ENCODE results near the gene RAD23A. TPM values are rescaled to one million over a fixed set of nuclear protein-coding genes. Genes with fewer than 3 reads are reported as not detected.

RAD23A gene
- 91.8 TPM for polyA plus RNA-seq
- long read RNA-seq, donor 1, transcript RAD23A-201 (9 exons, 1,736 nt): minor isoform, 7 of 30 reads
- long read RNA-seq, donor 1, transcript RAD23A-203 (9 exons, 1,746 nt): major isoform, 16 of 30 reads
- long read RNA-seq, donor 1, transcript RAD23A-207 (2 exons, 545 nt): minor isoform, 6 of 30 reads
- long read RNA-seq, donor 1, partial matches to known transcripts: 0 of 30 reads
- long read RNA-seq, donor 1, other reads (novel, unspliced or antisense): 0 of 30 reads
- long read RNA-seq, donor 2, transcript RAD23A-207 (2 exons, 545 nt): minor isoform, 22 of 77 reads
- long read RNA-seq, donor 2, transcript RAD23A-201 (9 exons, 1,736 nt): major isoform, 25 of 77 reads
- long read RNA-seq, donor 2, transcript RAD23A-203 (9 exons, 1,746 nt): minor isoform, 19 of 77 reads
- long read RNA-seq, donor 2, partial matches to known transcripts: 11 of 77 reads
- long read RNA-seq, donor 2, other reads (novel, unspliced or antisense): 0 of 77 reads
- long read RNA-seq, donor 3: 0 reads
- long read RNA-seq, donor 4, partial matches to known transcripts: 0 of 5 reads
- long read RNA-seq, donor 4, other reads (novel, unspliced or antisense): 0 of 5 reads
- long read RNA-seq, donor 5, transcript RAD23A-201 (9 exons, 1,736 nt): minor isoform, 15 of 37 reads
- long read RNA-seq, donor 5, transcript RAD23A-207 (2 exons, 545 nt): minor isoform, 5 of 37 reads
- long read RNA-seq, donor 5, transcript RAD23A-203 (9 exons, 1,746 nt): major isoform, 16 of 37 reads
- long read RNA-seq, donor 5, partial matches to known transcripts: 0 of 37 reads
- long read RNA-seq, donor 5, other reads (novel, unspliced or antisense): 0 of 37 reads
- long read RNA-seq, donor 6, transcript RAD23A-201 (9 exons, 1,736 nt): minor isoform, 12 of 89 reads
- long read RNA-seq, donor 6, transcript RAD23A-203 (9 exons, 1,746 nt): minor isoform, 22 of 89 reads
- long read RNA-seq, donor 6, transcript RAD23A-207 (2 exons, 545 nt): major isoform, 27 of 89 reads
- long read RNA-seq, donor 6, partial matches to known transcripts: 28 of 89 reads
- long read RNA-seq, donor 6, other reads (novel, unspliced or antisense): 0 of 89 reads
- long read RNA-seq, donor 7, transcript RAD23A-207 (2 exons, 545 nt): minor isoform, 9 of 155 reads
- long read RNA-seq, donor 7, transcript RAD23A-201 (9 exons, 1,736 nt): minor isoform, 9 of 155 reads
- long read RNA-seq, donor 7, transcript RAD23A-203 (9 exons, 1,746 nt): major isoform, 11 of 155 reads
- long read RNA-seq, donor 7, partial matches to known transcripts: 23 of 155 reads
- long read RNA-seq, donor 7, other reads (novel, unspliced or antisense): 103 of 155 reads
- long read RNA-seq, donor 8, transcript RAD23A-203 (9 exons, 1,746 nt): minor isoform, 29 of 85 reads
- long read RNA-seq, donor 8, transcript RAD23A-201 (9 exons, 1,736 nt): major isoform, 30 of 85 reads
- long read RNA-seq, donor 8, transcript RAD23A-207 (2 exons, 545 nt): minor isoform, 16 of 85 reads
- long read RNA-seq, donor 8, partial matches to known transcripts: 10 of 85 reads
- long read RNA-seq, donor 8, other reads (novel, unspliced or antisense): 0 of 85 reads
- long read RNA-seq, donor 9, transcript RAD23A-201 (9 exons, 1,736 nt): minor isoform, 11 of 45 reads
- long read RNA-seq, donor 9, transcript RAD23A-203 (9 exons, 1,746 nt): minor isoform, 15 of 45 reads
- long read RNA-seq, donor 9, transcript RAD23A-207 (2 exons, 545 nt): major isoform, 19 of 45 reads
- long read RNA-seq, donor 9, partial matches to known transcripts: 0 of 45 reads
- long read RNA-seq, donor 9, other reads (novel, unspliced or antisense): 0 of 45 reads
- long read RNA-seq, donor 10, transcript RAD23A-201 (9 exons, 1,736 nt): major isoform, 25 of 64 reads
- long read RNA-seq, donor 10, transcript RAD23A-207 (2 exons, 545 nt): minor isoform, 20 of 64 reads
- long read RNA-seq, donor 10, transcript RAD23A-203 (9 exons, 1,746 nt): minor isoform, 12 of 64 reads
- long read RNA-seq, donor 10, partial matches to known transcripts: 5 of 64 reads
- long read RNA-seq, donor 10, other reads (novel, unspliced or antisense): 0 of 64 reads
- long read RNA-seq, donor 11, transcript RAD23A-201 (9 exons, 1,736 nt): minor isoform, 8 of 49 reads
- long read RNA-seq, donor 11, transcript RAD23A-203 (9 exons, 1,746 nt): minor isoform, 8 of 49 reads
- long read RNA-seq, donor 11, transcript RAD23A-207 (2 exons, 545 nt): major isoform, 11 of 49 reads
- long read RNA-seq, donor 11, partial matches to known transcripts: 22 of 49 reads
- long read RNA-seq, donor 11, other reads (novel, unspliced or antisense): 0 of 49 reads

DNA sequence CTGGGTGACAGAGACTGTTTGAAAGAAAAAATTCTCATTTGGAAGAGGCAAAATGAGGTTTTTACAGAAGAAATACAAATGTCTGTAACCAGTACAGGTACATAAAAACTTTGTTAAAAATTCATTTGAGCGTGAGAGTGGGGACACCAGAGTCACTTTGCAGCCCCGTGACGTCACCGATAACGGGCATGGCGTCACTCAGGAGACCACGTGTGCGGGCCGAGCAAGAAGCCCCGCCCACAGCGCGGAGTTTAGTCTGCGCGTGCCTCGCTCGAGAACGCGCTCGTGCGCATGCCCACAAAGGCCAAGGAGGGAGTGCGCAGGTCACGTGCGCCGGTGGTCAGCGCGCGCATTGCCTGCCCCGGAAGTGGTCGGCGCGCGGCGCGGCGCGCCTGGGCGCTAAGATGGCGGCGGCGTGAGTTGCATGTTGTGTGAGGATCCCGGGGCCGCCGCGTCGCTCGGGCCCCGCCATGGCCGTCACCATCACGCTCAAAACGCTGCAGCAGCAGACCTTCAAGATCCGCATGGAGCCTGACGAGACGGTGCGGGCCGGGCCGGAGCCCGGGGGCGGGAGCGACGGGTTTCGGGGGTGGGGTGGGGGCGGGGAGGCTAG, at the start of gene RAD23A:
TSS of gene RAD23A (plus strand) at position 384 of the 613 bp plus-strand sequence. CDS start at position 471, 87 bp downstream.
- H3K36me3 ChIP-seq (ENCODE audit: control insufficient read depth, insufficient read depth, low read length): peaks cover 79% of the 10 kb centered on the region
- no peaks in the 10 kb centered on the region for H3K27me3 ChIP-seq (ENCODE audit: control insufficient read depth, insufficient read depth, low read length)
- H3K9me3 ChIP-seq (ENCODE audit: control insufficient read depth, low read depth, low read length): peaks cover 9% of the 10 kb centered on the region
- H3K27ac ChIP-seq (ENCODE audit: low read length): peak within 1 kb of the TSS; percentile 92
- DNase-seq: peak; percentile 98 to 99
- no CpG with 5 or more reads among the region's 62 CpGs for WGBS (ENCODE audit: insufficient coverage, low lambda C conversion rate)
- H3K4me1 ChIP-seq (ENCODE audit: control insufficient read depth, insufficient read depth, low read length): peaks cover 25% of the 10 kb centered on the region
- peak within 1 kb of the TSS; percentile 67 for H3K4me3 ChIP-seq (ENCODE audit: low read length)

DNA sequence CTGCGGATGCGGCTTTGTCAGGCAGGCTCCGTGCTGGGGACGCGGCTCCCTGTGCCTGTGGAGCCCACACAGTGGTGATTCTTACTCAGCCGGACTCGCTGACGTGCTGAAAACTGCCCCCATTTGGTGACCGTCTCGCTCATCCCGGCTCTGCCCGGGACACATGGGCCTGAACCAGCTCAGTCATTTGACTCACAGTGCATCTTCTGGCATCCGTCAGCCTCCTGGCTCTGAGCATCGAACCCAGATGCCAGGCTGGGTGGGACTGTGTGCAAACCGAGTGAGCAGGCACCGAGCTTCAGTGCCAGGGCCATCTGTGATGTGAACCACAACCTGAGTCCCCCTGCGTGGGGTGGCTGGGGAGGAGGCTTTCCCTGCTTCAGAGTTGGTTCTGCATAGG, 49.2 kb upstream of the RAD23A start:
- Histone ChIP-seq H3K27me3 (ENCODE audit: control insufficient read depth, insufficient read depth, low read length) (no peaks in the 10 kb centered on the region), H3K36me3 (ENCODE audit: control insufficient read depth, insufficient read depth, low read length) (peaks cover 37% of the 10 kb centered on the region), H3K4me3 (ENCODE audit: low read length) (no peak overlapping the region), H3K9me3 (ENCODE audit: control insufficient read depth, low read depth, low read length) (no peaks in the 10 kb centered on the region), H3K27ac (ENCODE audit: low read length) (no peak overlapping the region), H3K4me1 (ENCODE audit: control insufficient read depth, insufficient read depth, low read length) (peaks cover 8% of the 10 kb centered on the region)
- DNase-seq: no peak
- WGBS (ENCODE audit: insufficient coverage, low lambda C conversion rate): no CpG with 5 or more reads among the region's 17 CpGs

DNA sequence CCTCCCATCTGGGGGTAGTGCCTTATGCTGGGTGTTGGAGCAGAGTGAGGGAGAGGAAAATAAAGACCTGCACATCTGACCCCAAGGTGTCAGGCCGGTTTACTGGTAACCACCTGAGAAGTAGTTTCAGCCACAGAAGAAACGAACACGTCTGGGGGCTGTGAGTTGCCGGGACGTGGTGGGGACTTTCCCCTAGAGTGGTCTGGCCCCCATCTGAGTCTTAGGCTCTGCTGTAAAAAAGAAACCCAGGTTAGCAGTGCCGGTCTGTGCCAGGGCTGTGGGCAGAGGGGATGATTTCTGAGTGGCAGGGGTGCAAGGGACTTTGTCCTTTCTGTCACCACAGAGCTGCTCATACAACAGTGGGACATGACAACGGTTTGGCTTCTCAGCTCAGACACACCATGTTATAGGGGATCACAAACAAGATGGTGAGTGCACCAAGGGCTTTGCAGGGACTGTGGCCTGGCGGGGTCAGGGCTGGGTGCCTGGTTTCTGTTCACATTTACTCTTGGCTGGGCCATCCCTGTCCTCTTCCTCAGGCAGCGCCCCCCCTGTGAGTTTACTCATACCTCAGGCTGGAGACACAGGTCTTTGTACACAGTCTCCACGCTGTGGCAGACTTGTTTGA, 45.7 kb upstream of the RAD23A start:
- H3K4me3 ChIP-seq (ENCODE audit: low read length): no peak overlapping the region
- H3K27ac ChIP-seq (ENCODE audit: low read length): no peak overlapping the region
- no peak for DNase-seq
- H3K4me1 ChIP-seq (ENCODE audit: control insufficient read depth, insufficient read depth, low read length): no peaks in the 10 kb centered on the region
- H3K9me3 ChIP-seq (ENCODE audit: control insufficient read depth, low read depth, low read length): no peaks in the 10 kb centered on the region
- H3K27me3 ChIP-seq (ENCODE audit: control insufficient read depth, insufficient read depth, low read length): no peaks in the 10 kb centered on the region
- H3K36me3 ChIP-seq (ENCODE audit: control insufficient read depth, insufficient read depth, low read length): peaks cover 23% of the 10 kb centered on the region
- no CpG with 5 or more reads among the region's 10 CpGs for WGBS (ENCODE audit: insufficient coverage, low lambda C conversion rate)

DNA sequence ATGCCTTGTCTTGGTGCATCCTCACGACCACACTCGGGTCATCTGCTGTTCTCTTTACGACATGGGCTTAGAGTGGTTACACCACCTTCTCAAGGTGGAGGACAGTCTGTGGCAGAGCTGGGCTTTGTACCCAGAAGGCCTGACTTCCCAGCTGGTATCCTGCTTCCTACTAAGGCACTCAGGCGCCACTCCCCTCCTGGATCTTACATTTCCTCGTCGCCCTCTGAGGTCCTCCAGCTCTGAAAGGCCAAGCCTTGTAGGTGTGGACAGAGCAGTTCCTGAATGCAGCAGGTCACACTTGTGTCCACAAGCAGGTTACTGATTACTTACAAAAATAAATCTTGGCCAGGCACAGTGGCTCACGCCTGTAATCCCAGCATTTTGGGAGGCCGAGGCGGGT, 38.5 kb upstream of the RAD23A start:
- Histone ChIP-seq H3K27ac (ENCODE audit: low read length) (no peak overlapping the region), H3K27me3 (ENCODE audit: control insufficient read depth, insufficient read depth, low read length) (no peaks in the 10 kb centered on the region), H3K36me3 (ENCODE audit: control insufficient read depth, insufficient read depth, low read length) (no peaks in the 10 kb centered on the region), H3K4me1 (ENCODE audit: control insufficient read depth, insufficient read depth, low read length) (no peaks in the 10 kb centered on the region), H3K4me3 (ENCODE audit: low read length) (no peak overlapping the region), H3K9me3 (ENCODE audit: control insufficient read depth, low read depth, low read length) (no peaks in the 10 kb centered on the region)
- no CpG with 5 or more reads among the region's 9 CpGs for WGBS (ENCODE audit: insufficient coverage, low lambda C conversion rate)
- DNase-seq: no peak

DNA sequence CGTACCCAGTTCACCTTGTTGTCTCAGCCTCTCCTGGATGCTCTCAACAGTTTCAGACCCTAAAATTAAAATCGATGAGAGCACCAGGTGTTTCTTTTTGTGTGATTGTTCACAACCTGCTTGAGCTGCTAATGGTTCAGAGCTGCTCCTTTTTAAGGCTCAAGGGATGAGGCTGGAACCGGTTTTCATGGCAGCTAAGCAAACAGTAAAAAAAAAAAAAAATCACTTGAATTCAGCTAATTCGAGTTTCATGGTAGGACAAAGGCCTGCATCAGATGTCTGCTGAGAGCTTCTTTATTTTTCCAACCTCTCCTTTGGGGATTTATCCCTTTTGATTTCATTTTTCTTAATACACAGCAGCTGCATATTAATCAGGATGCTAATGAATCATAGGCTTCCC, 33.1 kb upstream of the RAD23A start:
- WGBS (ENCODE audit: insufficient coverage, low lambda C conversion rate): 60% methylated on average over 1 of the region's 4 CpGs
- Histone ChIP-seq H3K27me3 (ENCODE audit: control insufficient read depth, insufficient read depth, low read length) (peaks cover 6% of the 10 kb centered on the region), H3K27ac (ENCODE audit: low read length) (peak overlapping the region; percentile 53), H3K36me3 (ENCODE audit: control insufficient read depth, insufficient read depth, low read length) (no peaks in the 10 kb centered on the region), H3K4me1 (ENCODE audit: control insufficient read depth, insufficient read depth, low read length) (peaks cover 7% of the 10 kb centered on the region), H3K4me3 (ENCODE audit: low read length) (no peak overlapping the region), H3K9me3 (ENCODE audit: control insufficient read depth, low read depth, low read length) (no peaks in the 10 kb centered on the region)
- no peak for DNase-seq

DNA sequence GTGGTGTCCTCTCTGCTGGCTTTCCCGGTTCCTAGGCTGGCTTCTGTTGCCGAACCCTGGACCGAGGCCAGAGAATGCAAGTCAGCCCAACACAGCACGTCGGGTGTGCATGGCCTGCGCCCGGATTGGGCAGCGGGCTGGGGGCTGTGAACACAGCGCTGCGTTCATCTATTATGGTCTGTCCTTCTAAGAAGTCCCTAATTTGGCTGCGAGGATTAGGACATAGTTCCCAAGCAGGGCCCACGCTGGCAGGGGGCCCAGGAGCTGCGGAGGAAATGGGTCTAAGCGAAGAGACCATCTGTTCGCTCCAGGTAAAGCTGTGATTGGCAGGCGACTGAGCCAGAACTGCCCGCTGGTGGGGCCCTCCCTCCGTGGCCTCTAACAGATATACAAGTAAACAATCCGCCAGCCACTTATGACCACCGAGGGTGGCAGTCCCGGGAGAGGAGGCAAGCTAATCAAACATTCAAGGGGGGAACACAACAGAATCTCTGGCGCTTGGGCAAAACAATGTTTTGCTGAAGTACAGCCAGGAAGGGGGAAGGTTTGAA, 32.6 kb upstream of the RAD23A start:
- WGBS (ENCODE audit: insufficient coverage, low lambda C conversion rate): no CpG with 5 or more reads among the region's 22 CpGs
- Histone ChIP-seq H3K4me3 (ENCODE audit: low read length) (no peak overlapping the region), H3K4me1 (ENCODE audit: control insufficient read depth, insufficient read depth, low read length) (peaks cover 7% of the 10 kb centered on the region), H3K27ac (ENCODE audit: low read length) (peak overlapping the region; percentile 53), H3K27me3 (ENCODE audit: control insufficient read depth, insufficient read depth, low read length) (peaks cover 6% of the 10 kb centered on the region), H3K9me3 (ENCODE audit: control insufficient read depth, low read depth, low read length) (no peaks in the 10 kb centered on the region), H3K36me3 (ENCODE audit: control insufficient read depth, insufficient read depth, low read length) (no peaks in the 10 kb centered on the region)
- peak; percentile 63 to 67 for DNase-seq

DNA sequence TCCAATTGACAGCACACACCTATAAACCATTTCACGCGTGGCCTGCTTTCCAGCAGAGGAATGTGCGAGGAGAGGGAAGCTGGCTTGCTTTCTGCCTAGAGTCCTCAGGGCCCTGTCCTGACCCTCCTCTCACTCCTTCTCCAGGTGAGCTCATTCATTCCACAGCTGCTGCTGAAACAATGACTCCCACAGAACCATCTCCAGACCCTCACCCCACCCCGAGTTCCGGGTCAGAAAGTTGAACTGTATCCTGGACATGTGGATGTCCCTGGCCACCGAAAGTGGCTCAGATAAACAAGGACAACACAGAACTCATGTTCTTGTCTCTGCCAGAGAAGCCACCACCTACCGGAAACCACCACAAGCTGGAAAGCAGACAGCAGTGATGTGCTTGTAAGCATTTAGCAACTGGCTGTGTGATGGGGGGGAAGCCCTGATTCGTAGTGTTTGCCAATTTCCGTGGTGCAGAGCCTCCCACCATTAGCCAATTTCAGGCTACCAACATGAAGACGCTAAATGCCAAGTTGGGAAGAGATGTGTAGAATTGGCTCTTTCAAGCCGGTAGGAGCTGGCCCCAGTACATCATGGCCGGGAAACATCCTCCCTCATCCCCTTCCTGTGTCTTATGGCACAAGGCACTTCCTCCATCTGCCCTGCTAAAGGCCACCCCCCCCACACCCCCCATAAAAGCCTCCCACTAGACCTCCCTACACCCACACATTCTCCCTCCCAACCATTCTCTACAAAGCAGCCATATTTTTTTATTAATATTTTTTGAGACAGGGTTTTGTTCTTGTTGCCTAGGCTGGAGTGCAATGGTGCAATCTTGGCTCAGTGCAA, 31.6 kb upstream of the RAD23A start:
- DNase-seq: peak in 1 of 2 donors; percentile 37
- Histone ChIP-seq H3K4me3 (ENCODE audit: low read length) (no peak overlapping the region), H3K9me3 (ENCODE audit: control insufficient read depth, low read depth, low read length) (no peaks in the 10 kb centered on the region), H3K4me1 (ENCODE audit: control insufficient read depth, insufficient read depth, low read length) (peaks cover 10% of the 10 kb centered on the region), H3K27me3 (ENCODE audit: control insufficient read depth, insufficient read depth, low read length) (peaks cover 6% of the 10 kb centered on the region), H3K36me3 (ENCODE audit: control insufficient read depth, insufficient read depth, low read length) (no peaks in the 10 kb centered on the region), H3K27ac (ENCODE audit: low read length) (peak overlapping the region; percentile 53)
- whole genome bisulfite sequencing (ENCODE audit: insufficient coverage, low lambda C conversion rate): no CpG with 5 or more reads among the region's 12 CpGs
